Thyroid gland (tissue), 4 donors: ENCODE data around the gene IGIP. TPM values are rescaled to one million over a fixed set of nuclear protein-coding genes. Genes with fewer than 3 reads are reported as not detected.

ENCODE experiments used
- DNase-seq, 2 donors: peaks; one replicate each; pipeline ENCODE4 v3.0.0-alpha.2; 2019
- H3K27ac ChIP-seq, 3 donors: fragments of 200-600 bp; sonication (generic); 1 replicate in 2 of 3; 2 replicates in 1 of 3; pipeline ENCODE4 v1.5.1; 2016 to 2019; ENCODE audit warnings: mild to moderate bottlenecking in 1 of 3, moderate library complexity in 1 of 3
- H3K27me3 ChIP-seq: fragments of 200-600 bp; sonication (generic); one replicate; pipeline ENCODE4 v1.5.1; 2019
- H3K36me3 ChIP-seq, 2 donors: fragments of 200-600 bp; sonication (generic); one replicate each; pipeline ENCODE4 v1.5.1; 2016 to 2019
- H3K4me1 ChIP-seq, 2 donors: fragments of 200-600 bp; sonication (generic); one replicate each; pipeline ENCODE4 v1.5.1; 2017 to 2019
- H3K4me3 ChIP-seq, 3 donors: fragments of 200-600 bp; sonication (generic); replicated peaks in 1 of 3; 1 replicate in 2 of 3; 2 replicates in 1 of 3; pipeline ENCODE4 v1.5.1; 2016; ENCODE audit warnings: mild to moderate bottlenecking in 1 of 3
- H3K9me3 ChIP-seq: fragments of 200-600 bp; sonication (generic); one replicate; pipeline ENCODE4 v1.5.1; 2017
- POLR2A ChIP-seq, 2 donors: fragments of 450-650 bp; IDR thresholded peaks; one replicate each; pipeline ENCODE4 v1.6.1; 2017; ENCODE audit warnings: antibody characterized with exemption in 2 of 2, mild to moderate bottlenecking in 2 of 2, moderate library complexity in 1 of 2
- WGBS, 2 donors: methylation state at CpG; one replicate each; pipeline ENCODE4 v1.1.5; 2017; 5-methylcytosine and 5-hydroxymethylcytosine counted together
- intact Hi-C: fragments of 100-400 bp; cut with DNase I; formaldehyde crosslinking; loops from one replicate; pipeline ENCODE4 v1.15.1; 2023
- total RNA-seq, 4 donors: library from RNA; depleted of rRNA; stranded (reverse); fragments of >200 nt; gene quantifications; one replicate each; pipeline ENCODE4 v1.2.3, GENCODE V29; 2016
- TF ChIP-seq, protein P1 (sequence below), 6 experiments: fragments of 200-600 bp in 3 of 6; fragments of 450-650 bp in 3 of 6; sonication (generic) in 3 of 6; IDR thresholded peaks; one replicate each; pipeline ENCODE4 v1.5.1; 2016 to 2019; ENCODE audit warnings: antibody characterized with exemption in 6 of 6, mild to moderate bottlenecking in 2 of 6, inconsistent platforms in 1 of 6, moderate library complexity in 1 of 6

Gene IGIP
- total RNA-seq, 4 donors from 2014 or later = 25.1 to 41.3 (median 28.6) TPM

DNA sequence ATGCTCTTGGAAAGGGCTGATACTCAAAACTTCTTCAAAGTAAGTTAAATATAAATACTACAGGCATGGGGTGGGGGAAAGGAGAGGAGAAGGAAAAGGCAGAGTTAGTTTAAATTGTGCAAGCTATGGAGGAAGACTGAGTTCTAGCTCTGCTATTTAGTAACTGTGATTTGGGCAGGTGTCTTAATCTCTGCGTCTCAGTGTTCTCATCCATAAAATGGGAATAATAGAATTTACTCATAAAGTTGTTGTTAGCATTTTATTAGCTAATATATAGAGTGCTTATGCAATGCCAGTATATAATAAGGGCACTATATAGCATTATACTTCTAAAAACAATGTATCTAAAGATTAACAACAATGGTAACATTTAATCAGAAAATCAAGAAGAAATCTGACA lies 24.6 kb upstream of the IGIP start:
- 86 to 89% methylated on average over 1 of the region's 1 CpG for WGBS, 2 donors
- no peak for TF ChIP-seq POLR2A (IDR thresholded peaks at IDR 0.05)
- TF ChIP-seq, protein P1, sequence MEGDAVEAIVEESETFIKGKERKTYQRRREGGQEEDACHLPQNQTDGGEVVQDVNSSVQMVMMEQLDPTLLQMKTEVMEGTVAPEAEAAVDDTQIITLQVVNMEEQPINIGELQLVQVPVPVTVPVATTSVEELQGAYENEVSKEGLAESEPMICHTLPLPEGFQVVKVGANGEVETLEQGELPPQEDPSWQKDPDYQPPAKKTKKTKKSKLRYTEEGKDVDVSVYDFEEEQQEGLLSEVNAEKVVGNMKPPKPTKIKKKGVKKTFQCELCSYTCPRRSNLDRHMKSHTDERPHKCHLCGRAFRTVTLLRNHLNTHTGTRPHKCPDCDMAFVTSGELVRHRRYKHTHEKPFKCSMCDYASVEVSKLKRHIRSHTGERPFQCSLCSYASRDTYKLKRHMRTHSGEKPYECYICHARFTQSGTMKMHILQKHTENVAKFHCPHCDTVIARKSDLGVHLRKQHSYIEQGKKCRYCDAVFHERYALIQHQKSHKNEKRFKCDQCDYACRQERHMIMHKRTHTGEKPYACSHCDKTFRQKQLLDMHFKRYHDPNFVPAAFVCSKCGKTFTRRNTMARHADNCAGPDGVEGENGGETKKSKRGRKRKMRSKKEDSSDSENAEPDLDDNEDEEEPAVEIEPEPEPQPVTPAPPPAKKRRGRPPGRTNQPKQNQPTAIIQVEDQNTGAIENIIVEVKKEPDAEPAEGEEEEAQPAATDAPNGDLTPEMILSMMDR (IDR thresholded peaks at IDR 0.05) = no peak
- Histone ChIP-seq H3K36me3 (no peaks in the 10 kb centered on the region), H3K4me1 (no peaks in the 10 kb centered on the region), H3K27ac (no peak overlapping the region), H3K27me3 (no peaks in the 10 kb centered on the region), H3K4me3 (no peak overlapping the region), H3K9me3 (no peaks in the 10 kb centered on the region)
- no peak for DNase-seq
- intact Hi-C loops = no loop called here

DNA sequence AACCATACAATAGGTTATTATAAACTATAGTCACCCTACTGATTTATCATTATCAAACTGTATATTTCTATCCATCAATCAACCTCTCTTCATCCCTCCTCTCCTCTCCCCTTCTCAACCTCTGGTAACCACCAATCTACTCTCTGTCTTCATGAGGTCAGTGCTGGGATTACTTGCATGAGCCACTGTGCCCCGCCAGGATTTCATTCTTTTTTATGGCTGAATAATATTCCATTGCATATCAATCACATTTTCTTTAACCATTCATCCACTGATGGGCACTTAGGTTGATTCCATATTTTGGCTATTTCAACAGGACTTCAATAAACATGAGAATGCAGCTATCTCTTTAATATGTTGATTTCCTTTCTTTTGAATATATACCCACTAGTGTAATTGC lies 22.6 kb upstream of the IGIP start:
- Histone ChIP-seq H3K4me3 (no peak overlapping the region), H3K36me3 (no peaks in the 10 kb centered on the region), H3K9me3 (no peaks in the 10 kb centered on the region), H3K27me3 (no peaks in the 10 kb centered on the region), H3K27ac (no peak overlapping the region), H3K4me1 (peaks cover 6 to 9% of the 10 kb centered on the region in 2 donors)
- DNase-seq = no peak
- intact Hi-C loops = no loop called here
- WGBS, 2 donors = 73 to 77% methylated on average over 1 of the region's 1 CpG
- TF ChIP-seq POLR2A (IDR thresholded peaks at IDR 0.05) = no peak
- TF ChIP-seq, protein P1 (IDR thresholded peaks at IDR 0.05) = no peak

DNA sequence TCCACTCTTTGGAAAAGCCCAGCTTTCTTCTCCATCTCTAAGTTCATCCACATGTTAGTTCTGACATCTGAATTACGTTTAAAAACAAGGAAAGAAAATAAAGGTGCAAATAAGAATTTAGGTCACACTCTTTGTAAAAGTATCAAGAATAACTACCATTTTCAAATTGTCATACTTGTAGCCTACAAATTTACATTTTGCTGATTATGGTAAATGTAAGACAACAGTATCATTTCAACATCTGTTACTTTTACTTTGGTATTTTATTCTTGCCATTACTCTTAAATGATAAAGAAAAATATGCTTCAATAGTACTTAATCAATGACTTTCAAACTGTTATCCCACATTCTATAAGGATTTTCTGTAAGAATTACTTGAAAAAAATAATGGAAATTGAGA lies 21.6 kb upstream of the IGIP start:
- no peak for DNase-seq
- TF ChIP-seq, protein P1 (IDR thresholded peaks at IDR 0.05) = no peak
- no peak for TF ChIP-seq POLR2A (IDR thresholded peaks at IDR 0.05)
- H3K27me3 ChIP-seq = no peaks in the 10 kb centered on the region
- peaks cover 11 to 17% of the 10 kb centered on the region in 2 donors for H3K4me1 ChIP-seq
- no peaks in the 10 kb centered on the region for H3K36me3 ChIP-seq
- intact Hi-C loops = no loop called here
- no peaks in the 10 kb centered on the region for H3K9me3 ChIP-seq
- no peak overlapping the region for H3K4me3 ChIP-seq
- H3K27ac ChIP-seq = no peak overlapping the region
- 80 to 83% methylated on average over 1 of the region's 1 CpG for WGBS, 2 donors

DNA sequence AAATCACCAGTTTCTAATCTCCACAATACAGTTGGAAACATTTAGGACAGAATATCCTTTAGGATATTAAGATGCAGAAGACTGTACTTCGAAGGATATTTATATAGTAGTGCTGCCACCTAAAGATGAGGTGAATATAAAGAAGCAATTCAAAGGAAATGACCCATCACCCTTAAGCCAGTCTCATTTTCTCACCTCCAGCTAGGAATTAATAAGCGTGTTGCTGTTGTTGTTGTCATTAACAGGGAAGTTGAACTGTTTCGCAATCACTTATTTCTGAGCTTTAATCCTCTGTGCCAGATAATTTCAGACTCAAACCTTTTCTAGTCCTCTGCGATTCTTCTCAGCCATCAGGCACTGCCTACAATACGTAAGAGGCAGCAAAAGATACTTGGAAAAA lies 19.6 kb upstream of the IGIP start:
- Histone ChIP-seq H3K4me3 (no peak overlapping the region), H3K9me3 (no peaks in the 10 kb centered on the region), H3K36me3 (no peaks in the 10 kb centered on the region), H3K27me3 (no peaks in the 10 kb centered on the region), H3K4me1 (peaks cover 15 to 27% of the 10 kb centered on the region in 2 donors), H3K27ac (no peak overlapping the region)
- no peak for TF ChIP-seq POLR2A (IDR thresholded peaks at IDR 0.05)
- TF ChIP-seq, protein P1 (IDR thresholded peaks at IDR 0.05) = no peak
- DNase-seq = no peak
- WGBS, 2 donors = 70 to 75% methylated on average over 5 of the region's 5 CpGs
- intact Hi-C loops = no loop called here

DNA sequence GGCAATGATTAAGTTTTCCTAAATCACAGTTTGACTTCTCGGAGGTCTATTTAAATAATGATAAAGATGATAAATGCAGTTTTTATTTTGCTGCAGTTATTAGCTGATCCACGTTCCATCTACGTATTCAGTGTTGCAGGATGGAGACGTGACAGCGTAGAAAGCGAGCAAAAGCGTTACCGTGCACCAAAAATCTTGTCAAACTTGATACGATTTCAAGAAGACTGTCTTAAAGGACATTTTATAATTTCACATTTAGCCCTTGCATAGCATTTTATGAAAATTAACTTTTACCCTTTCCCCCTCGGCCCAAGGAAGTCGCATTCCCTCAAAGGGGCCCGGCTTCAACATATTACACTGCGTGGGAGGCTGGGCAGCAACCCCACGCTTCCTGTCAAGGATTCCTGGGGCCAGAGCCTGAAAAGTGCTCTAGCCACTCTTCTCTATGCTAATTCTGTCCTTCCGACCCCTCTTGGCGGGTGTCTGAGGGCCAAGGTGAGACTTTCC lies 18.9 kb upstream of the IGIP start:
- TF ChIP-seq POLR2A (IDR thresholded peaks at IDR 0.05) = no peak
- TF ChIP-seq, protein P1 (IDR thresholded peaks at IDR 0.05) = no peak
- H3K27me3 ChIP-seq = no peaks in the 10 kb centered on the region
- H3K4me1 ChIP-seq = peaks cover 16 to 27% of the 10 kb centered on the region in 2 donors
- H3K9me3 ChIP-seq = no peaks in the 10 kb centered on the region
- no peaks in the 10 kb centered on the region for H3K36me3 ChIP-seq
- WGBS, 2 donors = 56 to 60% methylated on average over 16 of the region's 16 CpGs
- H3K27ac ChIP-seq = peak overlapping the region; percentile 96 to 100 (median 97)
- peak overlapping the region; percentile 19 to 92 (median 67) for H3K4me3 ChIP-seq
- no peak for DNase-seq
- intact Hi-C loops = no loop called here
